SK-N-SH (cell line): Measurements from ENCODE around the gene ZNF530. TPM values are rescaled to one million over a fixed set of nuclear protein-coding genes. Genes with fewer than 3 reads are reported as not detected.

Source experiments
- CTCF ChIA-PET: fragments of 300-600, 350-600 bp; formaldehyde crosslinking; extraction: SDS; loops from one replicate; lab custom pipeline; 2021; lab: Yijun Ruan, JAX
- POLR2A ChIA-PET: fragments of 350-600 bp; sonication (Branson Sonifier 250); formaldehyde crosslinking; extraction: SDS; loops from one replicate; lab custom pipeline; 2020; ENCODE audit warnings: antibody characterized with exemption, inconsistent platforms; lab: Yijun Ruan, JAX
- DNase-seq: peaks from one replicate; pipeline ENCODE4 v3.0.0; 2012
- H2AFZ ChIP-seq: fragments of 200-600 bp; sonication (generic); 2 replicates; pipeline ENCODE4 v1.8.1; 2016; ENCODE audit warnings: antibody characterized with exemption, mild to moderate bottlenecking, low read depth
- H3F3A ChIP-seq: fragments of 200-600 bp; sonication (generic); replicated peaks from 2 replicates; pipeline ENCODE3; 2016; ENCODE audit warnings: antibody characterized with exemption, mild to moderate bottlenecking; ENCODE audit not compliant: insufficient read depth
- H3K27ac ChIP-seq, 2 experiments: fragments of 200-500 bp in 1 of 2; fragments of 200-600 bp in 1 of 2; sonication (Bioruptor generic) in 1 of 2; sonication (generic), shearing (Covaris generic) in 1 of 2; 2 replicates each; pipeline versions ENCODE4 v1.5.1 to v1.6.1; 2014 to 2016; ENCODE audit warnings: low read depth in 2 of 2, inconsistent platforms in 1 of 2, low read length in 1 of 2, mild to moderate bottlenecking in 1 of 2, mixed read lengths in 1 of 2
- H3K27me3 ChIP-seq: fragments of 200-600 bp; sonication (generic), shearing (Covaris generic); 2 replicates; pipeline ENCODE4 v1.6.1; 2016; ENCODE audit warnings: mixed run types; ENCODE audit not compliant: insufficient read depth
- H3K36me3 ChIP-seq, 2 experiments: fragments of 200-500 bp in 1 of 2; fragments of 200-600 bp in 1 of 2; sonication (Bioruptor generic) in 1 of 2; sonication (generic) in 1 of 2; replicated peaks in 1 of 2; 2 replicates each; pipeline versions ENCODE3 to v1.5.1; 2014 to 2016; ENCODE audit warnings: low read length in 1 of 2, mild to moderate bottlenecking in 1 of 2; ENCODE audit not compliant: insufficient read depth in 2 of 2, control insufficient read depth in 1 of 2
- H3K4me1 ChIP-seq, 2 experiments: fragments of 200-500 bp in 1 of 2; fragments of 200-600 bp in 1 of 2; sonication (Bioruptor generic) in 1 of 2; sonication (generic), shearing (Covaris generic) in 1 of 2; 2 replicates each; pipeline versions ENCODE4 v1.5.1 to v1.6.1; 2014 to 2016; ENCODE audit warnings: low read depth in 1 of 2, low read length in 1 of 2, mixed run types in 1 of 2; ENCODE audit not compliant: insufficient read depth in 2 of 2, control insufficient read depth in 1 of 2
- H3K4me2 ChIP-seq: fragments of 200-600 bp; sonication (generic), shearing (Covaris generic); 2 replicates; pipeline ENCODE4 v1.6.1; 2017; ENCODE audit warnings: mixed run types
- H3K4me3 ChIP-seq, 2 experiments: fragments of 200-500 bp in 1 of 2; fragments of 200-600 bp in 1 of 2; sonication (Bioruptor generic) in 1 of 2; sonication (generic), shearing (Covaris generic) in 1 of 2; 2 replicates each; pipeline versions ENCODE4 v1.5.1 to v1.8.1; 2014 to 2016; ENCODE audit warnings: low read depth in 2 of 2, inconsistent platforms in 1 of 2, low read length in 1 of 2, mild to moderate bottlenecking in 1 of 2, mixed read lengths in 1 of 2, moderate library complexity in 1 of 2
- H3K79me2 ChIP-seq: fragments of 200-600 bp; sonication (generic); 2 replicates; pipeline ENCODE4 v1.8.1; 2017; ENCODE audit warnings: mild to moderate bottlenecking; ENCODE audit not compliant: insufficient read depth
- H3K9ac ChIP-seq: fragments of 200-600 bp; sonication (generic); 2 replicates; pipeline ENCODE4 v1.6.1; 2017; ENCODE audit warnings: mixed run types
- H3K9me2 ChIP-seq: fragments of 200-600 bp; sonication (generic); 2 replicates; pipeline ENCODE4 v1.6.1; 2017; ENCODE audit warnings: mixed run types
- H3K9me3 ChIP-seq: fragments of 200-600 bp; sonication (generic); 2 replicates; pipeline ENCODE4 v1.6.1; 2017; ENCODE audit warnings: mixed run types, mild to moderate bottlenecking, moderate library complexity
- H4K20me1 ChIP-seq: fragments of 200-600 bp; sonication (generic); 2 replicates; pipeline ENCODE4 v1.6.1; 2017; ENCODE audit warnings: mild to moderate bottlenecking, mixed run types; ENCODE audit not compliant: insufficient read depth
- ELF1 ChIP-seq: IDR thresholded peaks from 2 replicates; pipeline ENCODE4 v1.4.0; 2012
- EP300 ChIP-seq, 2 experiments: IDR thresholded peaks; 2 replicates each; pipeline versions ENCODE4 v1.4.0 to v1.6.1; 2012; ENCODE audit warnings: borderline replicate concordance in 1 of 2, low read depth in 1 of 2, low read length in 1 of 2
- GATA2 ChIP-seq: sonication (generic); formaldehyde crosslinking; IDR thresholded peaks from 2 replicates; pipeline ENCODE4 v1.5.0; 2020; ENCODE audit warnings: mild to moderate bottlenecking, missing genetic modification reagents
- JUND ChIP-seq: IDR thresholded peaks from 2 replicates; pipeline ENCODE4 v1.4.0; 2012
- MXI1 ChIP-seq: IDR thresholded peaks from 2 replicates; pipeline ENCODE4 v1.6.1; 2012; ENCODE audit warnings: mild to moderate bottlenecking, low read depth, low read length, improper control_type of control experiment
- NRF1 ChIP-seq: IDR thresholded peaks from 2 replicates; pipeline ENCODE4 v1.6.1; 2012; ENCODE audit warnings: low read depth, mild to moderate bottlenecking, low read length
- PBX3 ChIP-seq: IDR thresholded peaks from 2 replicates; pipeline ENCODE4; 2012
- POLR2AphosphoS5 ChIP-seq: IDR thresholded peaks from 2 replicates; pipeline ENCODE4 v1.6.1; 2012; ENCODE audit warnings: low read depth, low read length
- RCOR1 ChIP-seq: fragments of 150-350 bp; IDR thresholded peaks from 2 replicates; pipeline ENCODE4 v1.6.1; 2017; ENCODE audit warnings: antibody characterized with exemption, low read length
- REST ChIP-seq: IDR thresholded peaks from 2 replicates; pipeline ENCODE4 v1.6.1; 2012; ENCODE audit warnings: mild to moderate bottlenecking, low read depth, low read length, moderate library complexity
- RXRA ChIP-seq: IDR thresholded peaks from 2 replicates; pipeline ENCODE4 v1.4.0; 2012; ENCODE audit warnings: low read depth, mild to moderate bottlenecking, borderline replicate concordance
- SIN3A ChIP-seq: IDR thresholded peaks from 2 replicates; pipeline ENCODE4 v1.6.1; 2012; ENCODE audit warnings: low read depth, mild to moderate bottlenecking, low read length, moderate library complexity, borderline replicate concordance
- TAF1 ChIP-seq: IDR thresholded peaks from 2 replicates; pipeline ENCODE4 v1.6.1; 2012; ENCODE audit warnings: low read depth, mild to moderate bottlenecking, low read length, moderate library complexity, borderline replicate concordance
- TEAD4 ChIP-seq: IDR thresholded peaks from 2 replicates; pipeline ENCODE4 v1.4.0; 2012; ENCODE audit warnings: mild to moderate bottlenecking, borderline replicate concordance; ENCODE audit not compliant: insufficient read depth
- USF1 ChIP-seq: IDR thresholded peaks from 2 replicates; pipeline ENCODE4 v1.4.0; 2012; ENCODE audit warnings: low read depth, borderline replicate concordance
- USF2 ChIP-seq: fragments of 150-350 bp; IDR thresholded peaks from 2 replicates; pipeline ENCODE4 v1.6.1; 2017; ENCODE audit warnings: antibody characterized with exemption, low read length, low read depth, borderline replicate concordance
- YY1 ChIP-seq: IDR thresholded peaks from 2 replicates; pipeline ENCODE4 v1.4.0; 2012; ENCODE audit warnings: low read depth, mild to moderate bottlenecking
- ZBTB33 ChIP-seq: IDR thresholded peaks from 2 replicates; pipeline ENCODE4 v1.4.0; 2012; ENCODE audit warnings: low read depth, borderline replicate concordance
- WGBS: methylation state at CpG from one replicate; pipeline ENCODE4 v1.1.6; 2017; ENCODE audit warnings: low lambda C conversion rate; 5-methylcytosine and 5-hydroxymethylcytosine counted together
- polyA plus RNA-seq, 3 experiments: library from polyadenylated mRNA; depleted of rRNA; stranded (reverse); fragments of >200 nt; gene quantifications; 2 replicates each; pipeline ENCODE4 v1.2.3, GENCODE V29; 2012

Gene ZNF530
- polyA plus RNA-seq, 1 of the 3 experiments (the other 2 are of a cell fraction) = 4.6 TPM

GRCh38 chr19:57620673-57621348 lies 21.1 kb downstream of the ZNF530 start:
- Histone ChIP-seq H3F3A (peaks cover 13% of the 10 kb centered on the region), H3K9me2 (no peaks in the 10 kb centered on the region), H3K4me2 (no peak overlapping the region), H3K27ac (no peak overlapping the region), H3K9ac (no peak overlapping the region), H3K79me2 (peaks cover 76% of the 10 kb centered on the region), H3K4me1 (no peaks in the 10 kb centered on the region), H3K9me3 (peaks cover 37% of the 10 kb centered on the region), H4K20me1 (no peaks in the 10 kb centered on the region), H3K36me3 (peaks cover 75 to 100% of the 10 kb centered on the region in 2 experiments), H3K27me3 (no peaks in the 10 kb centered on the region), H3K4me3 (peak overlapping the region in 1 of 2 experiments; percentile 34; a peak in 1 of 4 replicates), H2AFZ (no peak overlapping the region)
- no peak for DNase-seq
- ChIA-PET POLR2A (no interaction called here), CTCF (no interaction called here)
- TF ChIP-seq RXRA = no peak
- TF ChIP-seq ZBTB33 = no peak
- TF ChIP-seq RCOR1 = no peak
- TF ChIP-seq YY1 = no peak
- TF ChIP-seq GATA2 (CRISPR knock-in tag) = no peak
- no peak for TF ChIP-seq EP300 (IDR thresholded peaks at IDR 0.05; ENCODE audit: borderline replicate concordance in 1 of 2, low read depth in 1 of 2, low read length in 1 of 2)
- no peak for TF ChIP-seq TEAD4
- no peak for TF ChIP-seq JUND
- TF ChIP-seq USF1 = no peak
- no peak for TF ChIP-seq SIN3A
- TF ChIP-seq TAF1 = no peak
- no peak for TF ChIP-seq MXI1
- WGBS = 98% methylated on average over 10 of the region's 10 CpGs

- ChIA-PET CTCF (no interaction called here), POLR2A (no interaction called here)
- Histone ChIP-seq H4K20me1 (no peaks in the 10 kb centered on the region), H3K27ac (no peak overlapping the region), H3K4me2 (no peak overlapping the region), H2AFZ (no peak overlapping the region), H3F3A (peaks cover 15% of the 10 kb centered on the region), H3K79me2 (peaks cover 54% of the 10 kb centered on the region), H3K9ac (no peak overlapping the region), H3K4me1 (no peaks in the 10 kb centered on the region), H3K36me3 (peaks cover 60 to 83% of the 10 kb centered on the region in 2 experiments), H3K9me3 (peaks cover 30% of the 10 kb centered on the region), H3K9me2 (no peaks in the 10 kb centered on the region), H3K27me3 (no peaks in the 10 kb centered on the region), H3K4me3 (no peak overlapping the region)
- DNase-seq = no peak
- TF ChIP-seq NRF1 (no peak), REST (no peak), YY1 (no peak), USF1 (no peak), POLR2AphosphoS5 (no peak), ELF1 (no peak), USF2 (no peak), PBX3 (no peak), SIN3A (no peak)
Measured at GRCh38 chr19:57623091-57623490, 23.4 kb downstream of the ZNF530 start.
